Testis (tissue), 3 donors: ENCODE data around the gene NPAS2. TPM values are rescaled to one million over a fixed set of nuclear protein-coding genes. Genes with fewer than 3 reads are reported as not detected.

Experiments used
- DNase-seq: peaks from one replicate; pipeline ENCODE4 v3.0.0-alpha.2; 2019
- H3K27ac ChIP-seq, 2 donors: fragments of 200-600 bp; sonication (generic); one replicate each; pipeline ENCODE4 v1.5.1; 2019
- H3K27me3 ChIP-seq: fragments of 200-600 bp; sonication (generic); one replicate; pipeline ENCODE4 v1.5.1; 2019
- H3K36me3 ChIP-seq: fragments of 200-600 bp; sonication (generic); one replicate; pipeline ENCODE4 v1.5.1; 2017; ENCODE audit warnings: low read depth; ENCODE audit errors: missing control alignments
- H3K4me1 ChIP-seq: fragments of 200-600 bp; sonication (generic); one replicate; pipeline ENCODE4 v1.5.1; 2019
- H3K4me3 ChIP-seq, 2 donors: fragments of 200-600 bp; sonication (generic); one replicate each; pipeline ENCODE4 v1.5.1; 2017 to 2019
- H3K9me3 ChIP-seq: fragments of 200-600 bp; sonication (generic); one replicate; pipeline ENCODE4 v1.5.1; 2017
- CTCF ChIP-seq, 3 experiments: fragments of 450-650 bp in 2 of 3; fragments of 200-600 bp in 1 of 3; sonication (generic) in 1 of 3; IDR thresholded peaks; one replicate each; pipeline ENCODE4 v1.5.1; 2016 to 2019; ENCODE audit warnings: antibody characterized with exemption in 3 of 3, mild to moderate bottlenecking in 2 of 3, moderate library complexity in 1 of 3
- POLR2A ChIP-seq: fragments of 450-650 bp; IDR thresholded peaks from one replicate; pipeline ENCODE4 v1.6.1; 2017; ENCODE audit warnings: antibody characterized with exemption, mild to moderate bottlenecking, moderate library complexity
- WGBS, 2 donors: methylation state at CpG; one replicate each; pipeline ENCODE4 v1.1.5; 2018; 5-methylcytosine and 5-hydroxymethylcytosine counted together
- intact Hi-C: fragments of 100-400 bp; cut with DNase I; formaldehyde crosslinking; loops from one replicate; pipeline ENCODE4 v1.15.1; 2023; ENCODE audit warnings: low total_unique reads
- polyA plus RNA-seq: library from polyadenylated mRNA; stranded (reverse); fragments of 350-450 nt; fragmentation: Illumina TruSeq; extraction: RNeasy Lipid Tissue Mini Kit (QIAGEN cat#74804); gene quantifications from one replicate; pipeline ENCODE4 v1.2.3, GENCODE V29; 2014; ENCODE audit warnings: low read depth, low replicate concordance; ENCODE audit not compliant: insufficient read depth
- total RNA-seq, 2 donors: library from RNA; depleted of rRNA; stranded (reverse); fragments of >200 nt; gene quantifications; one replicate each; pipeline ENCODE4 v1.2.3, GENCODE V29; 2016

NPAS2 gene
- total and polyA plus RNA-seq, 3 donors from 2014 or later, result 20.4 to 64.2 (median 46.7) TPM

GRCh38 chr2:100824842-100825241, 4.9 kb downstream of the NPAS2 start:
- Histone ChIP-seq H3K4me1 (peaks cover 7% of the 10 kb centered on the region), H3K27ac (no peak overlapping the region), H3K27me3 (no peaks in the 10 kb centered on the region), H3K36me3 (no peaks in the 10 kb centered on the region), H3K4me3 (no peak overlapping the region), H3K9me3 (no peaks in the 10 kb centered on the region)
- no peak for DNase-seq
- intact Hi-C loops, result no loop called here
- TF ChIP-seq POLR2A (no peak), CTCF (IDR thresholded peaks at IDR 0.05) (no peak)
- WGBS, 2 donors, result 91 to 95% methylated on average over 5 of the region's 5 CpGs

DNA sequence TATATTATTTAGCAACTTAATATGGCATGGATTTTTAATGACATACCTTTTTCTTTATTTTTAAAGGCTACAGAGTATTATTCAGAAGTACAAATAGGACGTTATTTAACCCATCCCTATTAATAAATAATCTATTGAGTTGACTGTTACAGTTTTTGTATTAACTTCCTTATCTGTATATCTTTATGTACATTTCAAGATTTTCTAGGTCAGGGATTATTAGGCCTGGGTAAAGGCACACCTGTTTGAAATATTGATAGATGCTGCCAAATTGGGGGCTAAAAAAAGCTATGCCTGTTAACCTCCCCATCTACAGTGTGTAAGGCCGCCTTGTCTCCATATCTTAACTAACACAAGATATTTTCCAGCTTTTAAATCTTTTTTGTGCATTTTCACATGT, 6.6 kb downstream of the NPAS2 start:
- Histone ChIP-seq H3K27ac (no peak overlapping the region), H3K27me3 (no peaks in the 10 kb centered on the region), H3K36me3 (no peaks in the 10 kb centered on the region), H3K4me3 (no peak overlapping the region), H3K9me3 (no peaks in the 10 kb centered on the region), H3K4me1 (peaks cover 7% of the 10 kb centered on the region)
- WGBS, 2 donors, result 86 to 88% methylated on average over 2 of the region's 2 CpGs
- DNase-seq, result no peak
- TF ChIP-seq POLR2A, result no peak
- no peak for TF ChIP-seq CTCF (IDR thresholded peaks at IDR 0.05)
- intact Hi-C loops, result no loop called here

DNA sequence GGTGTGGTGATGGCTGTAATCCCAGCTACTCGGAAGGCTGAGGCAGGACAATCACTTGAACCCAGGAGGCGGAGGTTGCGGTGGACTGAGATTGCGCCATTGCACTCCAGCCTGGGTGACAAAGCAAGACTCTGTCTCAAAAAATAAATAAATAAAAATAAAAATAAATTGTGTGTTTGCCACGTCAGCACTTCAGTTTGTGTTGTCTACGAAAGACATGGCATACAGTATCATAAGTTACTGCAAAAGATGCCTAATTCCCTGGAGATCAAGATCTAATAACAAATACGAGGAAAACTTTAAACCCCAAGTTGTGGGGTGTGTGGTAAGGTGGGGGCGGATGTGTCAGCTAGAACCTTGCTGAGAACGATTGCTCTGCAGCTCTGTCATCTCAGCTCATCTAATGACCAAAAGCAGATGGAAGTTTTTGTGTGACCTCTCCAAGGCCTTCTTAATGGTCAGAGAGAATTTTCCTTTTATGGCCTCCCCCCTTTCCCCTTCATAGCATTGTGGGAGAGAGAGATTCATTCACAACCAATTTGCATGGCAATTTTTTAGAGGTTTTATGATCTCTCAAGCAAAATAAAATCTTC, 11.3 kb downstream of the NPAS2 start:
- DNase-seq, result no peak
- H3K36me3 ChIP-seq, result no peaks in the 10 kb centered on the region
- peaks cover 5% of the 10 kb centered on the region for H3K4me1 ChIP-seq
- H3K27me3 ChIP-seq, result no peaks in the 10 kb centered on the region
- H3K27ac ChIP-seq, result no peak overlapping the region
- 89 to 92% methylated on average over 9 of the region's 9 CpGs for WGBS, 2 donors
- no peaks in the 10 kb centered on the region for H3K9me3 ChIP-seq
- intact Hi-C loops, result no loop called here
- H3K4me3 ChIP-seq, result no peak overlapping the region
- TF ChIP-seq POLR2A (no peak), CTCF (IDR thresholded peaks at IDR 0.05) (no peak)

DNA sequence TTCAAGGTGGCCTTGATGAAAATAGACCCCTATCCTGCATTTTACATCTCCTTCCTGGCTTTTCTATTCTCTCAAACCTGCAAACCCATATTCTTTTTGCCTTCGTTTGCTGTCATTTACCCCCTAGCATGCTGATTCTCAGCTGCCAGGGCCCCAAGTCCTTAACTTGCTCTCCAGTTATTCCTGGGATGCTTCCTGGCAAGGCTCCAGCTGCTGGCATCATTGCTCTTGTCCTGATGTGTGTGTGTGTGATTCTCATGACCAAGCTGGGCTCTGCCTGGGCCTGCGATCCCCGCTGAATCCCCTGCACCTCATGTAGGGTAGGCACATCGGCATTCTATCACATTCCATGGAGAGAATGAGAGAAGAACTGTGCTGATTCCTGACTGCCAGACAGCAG, 11.9 kb downstream of the NPAS2 start:
- Histone ChIP-seq H3K36me3 (no peaks in the 10 kb centered on the region), H3K27ac (no peak overlapping the region), H3K4me1 (peaks cover 5% of the 10 kb centered on the region), H3K4me3 (no peak overlapping the region), H3K27me3 (no peaks in the 10 kb centered on the region), H3K9me3 (no peaks in the 10 kb centered on the region)
- DNase-seq, result no peak
- TF ChIP-seq CTCF (IDR thresholded peaks at IDR 0.05) (no peak), POLR2A (no peak)
- intact Hi-C loops, result no loop called here
- 95 to 100% methylated on average over 4 of the region's 4 CpGs for WGBS, 2 donors

- Histone ChIP-seq H3K36me3 (no peaks in the 10 kb centered on the region), H3K4me3 (no peak overlapping the region), H3K27ac (no peak overlapping the region), H3K4me1 (peaks cover 5% of the 10 kb centered on the region), H3K9me3 (no peaks in the 10 kb centered on the region), H3K27me3 (no peaks in the 10 kb centered on the region)
- no peak for DNase-seq
- TF ChIP-seq POLR2A (no peak), CTCF (IDR thresholded peaks at IDR 0.05) (no peak)
- WGBS, 2 donors, result 79 to 81% methylated on average over 9 of the region's 9 CpGs
- intact Hi-C loops, result no loop called here
Measured at GRCh38 chr2:100832885-100833284, 12.9 kb downstream of the NPAS2 start.
